SK-N-SH treated with all-trans-retinoic acid at 6 μM for 48 hours (cell line): ENCODE results near the gene ITCH.

Experiments
- ARNTL ChIP-seq: fragments of 450-650 bp; formaldehyde crosslinking; IDR thresholded peaks from 2 replicates; pipeline ENCODE4 v1.5.0; 2020; ENCODE audit warnings: low read depth, mild to moderate bottlenecking, moderate library complexity, borderline replicate concordance
- BACH2 ChIP-seq: fragments of 250-450 bp; sonication (Bioruptor Pico); IDR thresholded peaks from 2 replicates; pipeline ENCODE4 v1.9.0; 2021; ENCODE audit warnings: mild to moderate bottlenecking, borderline replicate concordance
- CSDC2 ChIP-seq: fragments of 250-450 bp; sonication (Bioruptor Pico); IDR thresholded peaks from 2 replicates; pipeline ENCODE4 v1.5.0; 2020; ENCODE audit warnings: mild to moderate bottlenecking, moderate library complexity
- GLIS3 ChIP-seq: fragments of 250-450 bp; sonication (Bioruptor Pico); IDR thresholded peaks from 2 replicates; pipeline ENCODE4 v1.5.0; 2020; ENCODE audit warnings: mild to moderate bottlenecking, moderate library complexity
- ISL1 ChIP-seq: fragments of 250-450 bp; sonication (Bioruptor Pico); IDR thresholded peaks from 2 replicates; pipeline ENCODE4 v2.1.2; 2022; ENCODE audit warnings: mild to moderate bottlenecking, moderate library complexity
- PPARA ChIP-seq: fragments of 250-450 bp; sonication (Bioruptor Pico); IDR thresholded peaks from 2 replicates; pipeline ENCODE4 v1.5.0; 2020; ENCODE audit warnings: mild to moderate bottlenecking, borderline replicate concordance
- RARB ChIP-seq: fragments of 250-450 bp; sonication (Bioruptor Pico); IDR thresholded peaks from 2 replicates; pipeline ENCODE4 v1.8.0; 2021; ENCODE audit warnings: mild to moderate bottlenecking, moderate library complexity
- SNAI2 ChIP-seq: fragments of 250-450 bp; sonication (Bioruptor Pico); IDR thresholded peaks from 2 replicates; pipeline ENCODE4 v1.5.0; 2020; ENCODE audit warnings: mild to moderate bottlenecking, moderate library complexity
- TOX ChIP-seq: fragments of 250-450 bp; sonication (Bioruptor Pico); IDR thresholded peaks from 2 replicates; pipeline ENCODE4 v1.8.0; 2021; ENCODE audit warnings: mild to moderate bottlenecking, moderate library complexity, borderline replicate concordance
- TSHZ2 ChIP-seq: fragments of 250-450 bp; sonication (Bioruptor Pico); IDR thresholded peaks from 2 replicates; pipeline ENCODE4 v1.5.0; 2020; ENCODE audit warnings: mild to moderate bottlenecking, moderate library complexity
- ZFP3 ChIP-seq: fragments of 250-450 bp; sonication (Bioruptor Pico); IDR thresholded peaks from 2 replicates; pipeline ENCODE4 v1.5.0; 2020; ENCODE audit warnings: mild to moderate bottlenecking, moderate library complexity
- ZFP30 ChIP-seq: fragments of 450-650 bp; formaldehyde crosslinking; IDR thresholded peaks from 2 replicates; pipeline ENCODE4 v1.5.0; 2022; ENCODE audit warnings: mild to moderate bottlenecking, moderate library complexity
- ZNF565 ChIP-seq: fragments of 450-650 bp; formaldehyde crosslinking; conservative IDR thresholded peaks from 2 replicates; pipeline ENCODE4 v1.5.0; 2020; ENCODE audit warnings: low read depth, mild to moderate bottlenecking, moderate library complexity
- ZNF70 ChIP-seq: fragments of 450-650 bp; formaldehyde crosslinking; IDR thresholded peaks from 2 replicates; pipeline ENCODE4 v1.5.0; 2020; ENCODE audit warnings: mild to moderate bottlenecking, moderate library complexity

GRCh38 chr20:34355427-34355826, 7.6 kb upstream of the ITCH start:
- TF ChIP-seq TSHZ2 (CRISPR knock-in tag) (no peak), ZFP3 (no peak), ZFP30 (CRISPR knock-in tag) (no peak), ARNTL (no peak), SNAI2 (CRISPR knock-in tag) (no peak), GLIS3 (CRISPR knock-in tag) (no peak), BACH2 (CRISPR knock-in tag) (no peak), RARB (CRISPR knock-in tag) (no peak), PPARA (CRISPR knock-in tag) (no peak), CSDC2 (CRISPR knock-in tag) (no peak), ZNF565 (no peak), TOX (CRISPR knock-in tag) (no peak), ISL1 (CRISPR knock-in tag) (no peak), ZNF70 (no peak)
